Stimulated activated CD8-positive, alpha-beta memory T cell treated with anti-CD3 and anti-CD28 coated beads, Interleukin-15, amount 100 ng/mL, for 24 hours (primary cell): Measurements from ENCODE around the gene ZBTB48.
A peak's percentile ranks its signal among the peaks of the same experiment; 100 is the strongest.
"Not testable (repeated sequence)": the region's sequence is repeated elsewhere in the genome, so short reads cannot be mapped to it uniquely, and the experiment has no call there.

Experiments
- DNase-seq: peaks from one replicate; pipeline ENCODE4 v3.0.0-alpha.2; 2020; ENCODE audit warnings: low read depth

The ZBTB48 gene

DNA sequence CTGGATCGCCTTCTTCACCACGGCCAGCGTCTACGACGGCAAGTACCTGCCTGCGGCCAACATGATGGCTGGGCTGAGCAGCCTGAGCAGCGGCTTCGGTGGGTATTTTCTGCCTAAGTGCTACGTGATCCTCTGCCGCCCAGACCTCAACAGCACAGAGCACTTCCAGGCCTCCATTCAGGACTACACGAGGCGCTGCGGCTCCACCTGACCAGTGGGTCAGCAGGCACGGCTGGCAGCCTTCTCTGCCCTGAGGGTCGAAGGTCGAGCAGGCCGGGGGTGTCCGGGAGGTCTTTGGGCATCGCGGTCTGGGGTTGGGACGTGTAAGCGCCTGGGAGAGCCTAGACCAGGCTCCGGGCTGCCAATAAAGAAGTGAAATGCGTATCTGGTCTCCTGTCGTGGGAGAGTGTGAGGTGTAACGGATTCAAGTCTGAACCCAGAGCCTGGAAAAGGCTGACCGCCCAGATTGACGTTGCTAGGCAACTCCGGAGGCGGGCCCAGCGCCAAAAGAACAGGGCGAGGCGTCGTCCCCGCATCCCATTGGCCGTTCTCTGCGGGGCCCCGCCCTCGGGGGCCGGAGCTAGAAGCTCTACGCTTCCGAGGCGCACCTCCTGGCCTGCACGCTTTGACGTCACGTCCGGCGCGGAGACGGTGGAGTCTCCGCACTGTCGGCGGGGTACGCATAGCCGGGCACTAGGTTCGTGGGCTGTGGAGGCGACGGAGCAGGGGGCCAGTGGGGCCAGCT, at the start of gene ZBTB48:
Gene ZBTB48, plus strand, starts transcription at position 621 of the 745 bp plus-strand sequence. CDS start 616 bp downstream, outside the sequence.
- DNase-seq, result peak; percentile 92

DNA sequence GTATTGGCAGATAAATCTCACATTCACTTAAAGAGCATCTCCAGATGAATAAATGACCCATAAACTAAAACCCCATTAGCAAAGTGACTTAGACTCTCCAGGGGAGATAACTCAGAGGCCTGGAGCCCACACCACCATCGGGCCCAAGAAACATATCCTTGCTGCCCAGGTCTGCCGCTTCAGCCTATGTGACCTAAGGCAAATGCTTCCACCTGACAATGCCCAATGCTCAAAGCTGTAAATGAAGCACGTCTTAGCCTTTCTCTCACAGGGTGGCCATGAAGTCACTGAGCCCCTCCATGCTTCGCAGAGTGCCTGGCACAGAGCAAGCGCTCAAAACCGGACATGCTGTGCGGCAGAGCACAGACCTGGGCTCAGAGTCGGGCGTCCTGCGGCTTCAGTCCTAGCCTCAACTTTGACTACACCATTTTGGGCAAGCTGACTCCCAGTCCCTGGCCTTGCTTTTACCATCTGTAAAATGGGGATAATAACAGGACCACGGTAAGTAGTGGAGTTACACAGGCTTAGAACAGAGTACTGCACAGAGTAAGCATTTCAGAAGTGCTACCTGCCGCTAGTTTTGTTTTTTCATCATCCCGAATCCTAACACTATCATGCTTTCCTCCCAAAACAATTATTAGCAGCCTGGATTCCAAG, 49.2 kb upstream of the ZBTB48 start:
- DNase-seq, result no peak

DNA sequence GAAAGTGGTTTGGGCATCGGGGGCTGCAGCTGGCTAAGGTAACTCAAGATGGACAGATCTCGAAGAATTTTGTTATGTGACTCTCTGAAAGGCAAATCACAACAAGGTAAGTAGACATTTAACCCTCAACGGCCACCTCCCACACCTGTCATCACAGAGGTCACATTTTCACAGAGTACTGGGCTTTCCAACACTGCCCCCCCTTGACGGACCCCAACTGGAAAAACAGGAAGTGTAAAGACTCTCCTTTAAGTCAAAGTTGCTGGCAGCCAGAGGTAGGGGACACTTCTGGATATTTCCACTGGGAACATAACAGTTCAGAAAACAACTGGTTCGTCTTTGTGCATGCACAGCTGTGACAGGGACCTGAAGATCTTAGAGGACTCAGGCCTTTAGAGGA, 47.8 kb upstream of the ZBTB48 start:
- DNase-seq, result no peak

DNA sequence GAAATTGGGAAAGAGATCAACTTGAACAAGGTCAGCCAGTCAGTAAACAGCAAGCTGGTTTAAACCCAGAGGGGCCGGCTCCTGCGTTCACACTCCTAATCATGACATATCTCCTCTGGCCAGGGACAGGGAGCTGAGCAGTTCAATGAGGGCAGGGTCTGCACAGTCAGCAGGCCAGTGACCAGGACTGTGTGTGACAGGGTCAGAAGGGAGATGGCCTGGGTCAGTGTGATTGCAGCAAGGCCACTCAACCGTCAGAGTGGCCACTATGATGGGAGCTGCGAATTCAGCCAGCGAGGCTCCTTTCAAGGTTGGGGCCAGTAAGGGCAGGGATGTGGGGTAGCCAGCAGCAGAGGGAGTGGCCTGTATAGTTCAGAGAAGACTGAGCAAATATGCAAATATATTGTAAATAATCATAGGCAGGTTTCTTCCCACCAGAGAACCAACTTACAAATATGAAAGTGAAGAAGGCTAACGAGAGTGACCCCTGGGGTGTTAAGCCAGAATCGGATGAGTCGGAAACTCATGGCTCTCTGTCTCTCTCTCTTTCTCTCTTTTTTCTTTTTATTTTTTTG, 45.5 kb upstream of the ZBTB48 start:
- DNase-seq, result no peak

DNA sequence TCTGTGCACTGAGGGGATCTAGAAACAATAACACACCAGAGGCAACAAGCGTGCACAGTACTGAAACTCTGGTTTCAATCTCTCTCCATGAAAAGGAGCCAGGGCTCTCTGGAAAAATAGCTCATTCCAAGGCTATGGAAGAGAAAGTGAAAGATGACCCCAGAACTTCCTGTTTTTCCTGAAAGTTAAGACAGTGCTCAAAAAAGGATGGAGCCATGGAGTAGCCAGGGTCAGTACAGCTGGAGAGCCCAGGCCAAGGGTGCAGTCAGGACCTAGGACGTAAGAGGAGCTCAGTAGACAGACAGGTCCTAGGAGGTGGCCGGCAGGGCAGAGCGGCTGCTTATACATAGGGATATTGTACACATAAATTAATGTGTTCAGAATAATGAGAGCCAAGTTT, 44.6 kb upstream of the ZBTB48 start:
- no peak for DNase-seq

DNA sequence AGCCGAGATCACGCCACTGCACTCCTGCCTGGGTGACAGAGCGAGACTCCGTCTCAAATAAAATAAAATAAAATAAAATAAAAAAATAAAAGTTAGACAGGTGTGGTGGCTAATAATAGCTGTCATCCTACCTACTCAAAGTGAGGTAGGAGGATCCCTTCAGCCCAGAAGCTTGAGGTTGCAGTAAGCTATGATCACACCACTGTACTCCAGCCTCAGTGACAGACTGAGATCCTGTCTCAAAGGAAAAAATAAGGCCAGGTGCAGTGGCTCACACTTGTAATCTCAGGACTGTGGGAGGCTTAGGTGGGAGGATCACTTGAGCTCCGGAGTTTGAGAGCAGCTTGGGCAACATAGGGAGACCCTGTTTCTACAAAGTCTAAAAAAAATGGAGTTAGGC, 43.5 kb upstream of the ZBTB48 start:
- DNase-seq, result no peak

DNA sequence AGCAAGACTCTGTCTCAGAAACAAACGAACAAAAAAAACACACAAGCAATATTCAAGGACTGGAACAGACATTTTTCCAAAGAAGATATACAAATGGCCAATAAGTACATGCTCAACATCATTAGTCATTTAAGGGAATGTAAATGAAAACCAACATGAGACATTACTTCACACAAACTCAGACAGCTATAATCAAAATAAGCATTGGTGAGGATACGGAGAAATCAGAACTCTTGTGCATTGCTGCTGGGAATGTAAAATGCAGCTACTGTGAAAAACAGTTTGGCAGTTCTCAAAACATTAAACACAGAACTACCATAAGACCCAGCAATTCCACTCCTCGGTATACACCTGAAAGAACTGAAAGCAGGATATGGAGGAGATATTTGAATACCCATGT, 40.8 kb upstream of the ZBTB48 start:
- DNase-seq, result no peak

DNA sequence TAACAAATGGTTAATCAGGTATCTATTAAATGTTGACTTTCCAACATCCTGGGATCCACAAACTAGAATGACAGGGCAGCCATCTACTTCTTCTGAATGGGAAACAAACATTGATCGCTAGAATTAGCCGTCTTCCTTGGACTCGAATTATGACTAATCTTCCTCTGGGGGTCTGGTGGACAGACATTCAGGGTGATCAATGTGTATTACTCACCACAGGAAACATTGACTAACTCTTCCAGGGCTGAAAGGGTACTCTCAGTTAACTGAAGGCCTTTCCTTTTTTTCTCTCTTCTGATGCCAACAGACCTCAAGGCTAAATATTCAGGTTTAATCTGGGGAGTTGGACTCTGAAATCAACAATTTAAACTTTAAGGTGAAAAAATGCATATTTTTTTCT, 35.0 kb upstream of the ZBTB48 start:
- no peak for DNase-seq

DNA sequence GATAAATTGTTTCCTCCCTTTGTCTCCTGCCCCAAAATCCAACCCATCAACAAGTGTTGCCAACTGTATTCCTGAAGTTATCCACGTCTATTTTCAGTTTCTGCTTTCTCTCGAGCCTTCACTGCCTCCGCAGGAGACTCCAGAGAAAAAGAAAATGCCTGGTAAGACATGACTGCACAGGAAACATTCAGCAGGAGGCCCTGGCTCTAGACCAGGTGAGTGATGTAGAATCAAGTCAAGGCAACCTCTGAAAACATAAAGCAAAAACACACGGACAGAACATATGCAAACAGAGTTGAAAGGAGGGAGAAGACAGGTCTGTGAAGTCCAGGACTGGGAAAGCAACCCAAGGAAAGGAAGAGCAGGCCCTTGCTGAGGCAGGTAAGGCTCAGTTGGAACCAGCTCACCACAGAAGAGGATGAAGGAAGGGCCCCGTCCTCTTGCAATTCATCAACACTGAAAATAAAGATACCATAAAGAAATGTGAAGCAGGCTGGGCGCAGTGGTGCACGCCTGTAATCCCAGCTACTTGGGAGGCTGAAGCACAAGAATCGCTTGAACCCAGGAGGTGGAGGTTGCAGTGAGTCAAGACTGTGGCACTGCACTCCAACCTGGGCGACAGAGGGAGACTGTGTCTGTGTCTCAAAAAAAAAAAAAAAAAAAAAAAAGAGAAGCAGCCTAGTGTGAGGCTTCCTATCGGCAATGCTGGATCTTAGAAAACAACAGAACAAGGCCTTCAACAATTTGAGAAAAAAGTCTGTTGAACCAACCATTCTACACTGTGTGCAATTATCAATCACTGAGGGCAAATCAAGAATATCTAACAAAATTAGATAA, 34.3 kb upstream of the ZBTB48 start:
- no peak for DNase-seq

DNA sequence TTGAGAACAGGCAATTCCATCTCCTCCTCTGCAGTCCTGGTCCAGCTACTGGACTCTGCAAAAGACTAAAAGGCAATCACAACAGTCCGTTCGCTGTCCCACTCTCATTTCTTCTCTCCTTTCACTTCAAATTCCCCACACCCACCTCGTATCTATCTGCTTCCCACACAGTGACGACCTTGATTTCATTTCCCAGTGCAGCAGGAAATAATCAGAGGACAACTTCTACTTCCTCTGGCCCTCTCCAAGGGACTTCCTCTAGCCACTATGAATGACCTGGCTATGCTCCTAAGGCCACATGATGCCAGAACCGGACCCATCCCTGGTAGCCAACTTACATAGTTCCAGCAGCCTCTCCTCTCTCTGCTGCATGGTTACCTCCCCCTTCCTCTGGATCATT, 33.5 kb upstream of the ZBTB48 start:
- no peak for DNase-seq

DNA sequence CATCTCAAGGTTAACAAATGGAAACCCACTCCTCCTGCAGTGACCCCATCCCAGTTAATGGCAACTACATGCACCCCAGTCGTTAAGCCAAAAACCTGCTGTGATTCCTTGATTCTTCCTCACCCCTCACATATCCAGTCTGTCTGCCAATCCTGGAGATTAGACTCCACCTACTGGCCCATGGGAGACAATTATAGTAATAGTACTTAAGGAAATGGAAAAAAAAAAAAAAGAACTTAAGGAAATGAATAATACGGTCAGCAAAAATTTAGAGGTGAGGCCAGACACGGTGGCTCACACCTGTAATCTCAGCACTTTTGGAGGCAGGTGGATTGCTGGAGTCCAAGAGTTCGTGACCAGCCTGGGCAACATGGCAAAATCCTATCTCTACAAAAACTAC, 32.5 kb upstream of the ZBTB48 start:
- no peak for DNase-seq

DNA sequence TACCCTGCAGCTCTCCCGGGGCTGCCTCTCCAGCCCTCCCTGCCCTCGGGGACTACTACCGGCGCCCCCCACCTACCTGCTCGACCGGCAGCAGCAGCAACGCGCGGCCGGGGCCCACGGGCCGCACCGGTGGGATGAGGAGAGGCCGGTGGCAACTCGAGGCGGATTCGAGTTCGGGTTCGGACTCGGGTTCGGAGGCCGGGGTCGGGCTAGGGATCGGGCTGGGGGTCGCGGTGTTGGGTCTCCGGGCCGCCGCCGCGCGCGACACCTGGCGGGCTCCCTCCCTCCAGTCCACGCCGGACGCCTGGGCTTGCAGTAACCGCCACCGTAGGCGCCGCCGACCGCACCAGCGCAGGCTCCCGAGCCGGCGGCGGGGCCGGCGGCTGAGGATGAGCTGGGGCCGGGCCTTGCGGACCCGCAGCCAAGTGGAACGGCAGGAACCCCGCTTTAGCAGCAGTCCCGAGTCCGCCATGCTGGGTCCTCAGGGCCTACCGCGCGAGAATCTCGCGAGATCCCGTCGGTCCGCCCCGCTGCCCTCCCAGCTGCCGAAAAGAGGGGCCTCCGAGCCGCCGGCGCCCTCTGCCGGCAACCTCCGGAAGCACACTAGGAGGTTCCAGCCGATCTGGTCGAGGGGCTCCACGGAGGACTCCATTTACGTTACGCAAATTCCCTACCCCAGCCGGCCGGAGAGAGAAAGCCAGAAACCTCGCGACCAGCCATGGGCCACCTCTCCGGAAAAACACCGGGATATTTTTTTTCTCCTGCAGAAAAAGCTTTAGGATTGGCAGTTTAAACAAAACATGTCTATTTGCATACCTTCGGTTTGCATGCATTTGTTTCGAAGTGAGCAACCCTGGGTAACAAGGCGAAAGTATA, 25.5 kb upstream of the ZBTB48 start, which contains the start of gene NOL9:
Gene NOL9, minus strand, starts transcription at position 483 of the 876 bp plus-strand sequence. Its CDS starts 11 bp downstream, at position 472.
- DNase-seq, result peak; percentile 90

DNA sequence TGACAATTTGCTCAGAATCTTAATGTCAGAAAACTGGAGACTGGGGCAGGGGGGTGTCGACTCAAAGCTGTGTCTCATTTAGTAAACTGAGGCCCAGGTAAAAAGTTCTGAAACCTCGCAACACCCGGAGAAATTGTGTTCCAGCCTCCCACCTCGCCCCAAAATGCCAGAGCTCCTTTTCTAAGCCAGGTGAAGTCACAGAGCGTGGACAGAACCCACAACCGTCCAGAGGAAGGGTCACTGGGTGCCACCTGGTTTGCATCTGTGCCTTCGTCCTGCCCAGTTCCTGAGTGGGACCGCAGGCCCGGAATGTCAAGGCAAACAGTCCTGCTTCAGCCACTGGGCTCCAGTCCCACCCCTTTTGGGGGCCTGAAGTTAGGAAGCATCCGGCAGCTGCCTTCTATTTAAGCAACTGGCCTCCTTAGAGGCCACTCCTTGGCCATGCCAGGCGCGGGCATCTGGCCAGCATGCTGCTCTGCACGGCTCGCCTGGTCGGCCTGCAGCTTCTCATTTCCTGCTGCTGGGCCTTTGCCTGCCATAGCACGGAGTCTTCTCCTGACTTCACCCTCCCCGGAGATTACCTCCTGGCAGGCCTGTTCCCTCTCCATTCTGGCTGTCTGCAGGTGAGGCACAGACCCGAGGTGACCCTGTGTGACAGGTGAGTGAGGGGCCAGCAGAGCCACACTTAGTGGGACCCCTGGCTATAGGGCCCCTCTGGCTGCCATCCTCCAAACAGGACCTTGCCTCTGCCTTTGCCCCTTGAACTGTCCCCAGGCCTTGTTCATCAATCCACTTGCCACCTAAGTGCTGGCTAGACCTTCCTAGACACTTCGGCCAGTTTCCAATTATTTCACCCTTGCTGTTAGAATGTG, 24.7 kb upstream of the ZBTB48 start, which contains the start of gene TAS1R1:
Gene TAS1R1, plus strand, starts transcription at position 401 of the 872 bp plus-strand sequence. Its CDS starts 67 bp downstream, at position 468.
- no peak for DNase-seq

DNA sequence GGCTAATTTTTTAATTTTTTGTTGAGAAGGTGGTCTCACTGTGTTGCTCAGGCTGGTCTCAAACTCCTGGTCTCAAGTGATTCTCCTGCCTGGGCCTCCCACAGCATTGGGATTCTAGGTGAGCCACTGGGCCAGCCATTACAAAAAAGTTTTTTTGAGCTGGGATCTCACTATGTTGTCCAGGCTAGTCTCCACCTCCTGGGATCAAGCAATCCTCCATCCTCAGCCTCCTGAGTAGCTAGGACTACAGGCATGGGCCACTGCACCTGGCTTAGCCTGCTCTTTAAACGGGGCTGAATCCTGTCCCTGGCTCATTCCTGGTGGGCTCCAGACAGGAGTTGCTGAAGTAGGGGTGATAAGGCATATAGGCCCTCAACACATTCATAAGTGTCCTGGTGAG, 22.2 kb upstream of the ZBTB48 start:
- no peak for DNase-seq

DNA sequence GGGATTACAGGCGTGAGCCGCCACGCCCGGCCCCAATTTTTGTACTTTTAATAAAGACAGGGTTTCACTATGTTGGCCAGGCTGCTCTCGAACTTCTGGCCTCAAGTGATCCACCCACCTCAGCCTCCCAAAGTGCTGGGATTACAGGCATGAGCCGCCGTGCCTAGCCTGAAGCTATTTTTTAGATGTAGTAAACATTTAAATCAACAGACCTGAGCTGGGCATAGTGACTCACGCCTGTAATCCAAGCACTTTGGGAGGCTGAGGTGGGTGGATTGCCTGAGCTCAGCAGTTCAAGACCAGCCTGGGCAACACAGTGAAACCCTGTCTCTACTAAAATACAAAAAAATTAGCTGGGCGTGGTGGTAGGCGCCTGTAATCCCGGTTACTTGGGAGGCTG, 20.6 kb upstream of the ZBTB48 start:
- DNase-seq, result not testable (repeated sequence)

DNA sequence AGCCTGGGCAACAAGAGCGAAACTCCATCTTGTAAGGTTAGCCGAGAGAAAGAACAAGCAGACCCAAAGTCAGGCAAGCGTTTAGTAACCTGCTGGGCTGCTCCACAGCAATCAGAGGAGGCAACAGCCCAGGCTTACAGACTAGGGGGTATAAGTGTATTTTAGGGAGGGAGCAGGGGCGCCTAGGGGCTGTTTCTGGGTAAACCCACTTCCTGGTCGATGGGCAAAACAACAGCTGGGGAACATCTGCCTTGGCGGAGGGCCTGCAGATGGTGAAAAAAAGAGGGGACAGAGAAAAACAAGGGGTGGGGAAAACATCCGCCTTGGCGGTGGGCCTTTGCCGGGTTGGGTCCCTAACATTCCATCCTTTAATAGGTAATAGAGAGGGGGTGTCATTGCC, 19.5 kb upstream of the ZBTB48 start:
- DNase-seq, result no peak

DNA sequence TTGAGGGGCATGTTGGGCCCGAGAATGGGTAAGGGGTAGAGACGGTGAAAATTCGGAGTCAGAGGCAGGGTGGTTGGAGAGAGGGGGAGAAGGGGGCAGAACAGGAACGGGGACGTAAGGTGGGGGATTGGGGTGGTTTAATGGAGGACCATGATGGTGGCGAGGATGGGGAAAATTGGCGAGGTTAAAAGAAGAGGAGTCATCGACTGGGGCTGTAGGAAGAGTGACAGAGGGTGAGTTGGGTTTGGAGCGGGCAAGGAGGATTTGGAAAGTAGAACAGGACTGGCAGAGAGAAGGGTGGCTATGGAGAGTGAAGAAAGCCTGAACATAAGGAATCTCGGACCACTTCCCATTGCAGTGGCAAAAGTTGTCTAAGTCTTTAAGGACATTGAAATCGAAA, 10.8 kb upstream of the ZBTB48 start:
- DNase-seq, result no peak

DNA sequence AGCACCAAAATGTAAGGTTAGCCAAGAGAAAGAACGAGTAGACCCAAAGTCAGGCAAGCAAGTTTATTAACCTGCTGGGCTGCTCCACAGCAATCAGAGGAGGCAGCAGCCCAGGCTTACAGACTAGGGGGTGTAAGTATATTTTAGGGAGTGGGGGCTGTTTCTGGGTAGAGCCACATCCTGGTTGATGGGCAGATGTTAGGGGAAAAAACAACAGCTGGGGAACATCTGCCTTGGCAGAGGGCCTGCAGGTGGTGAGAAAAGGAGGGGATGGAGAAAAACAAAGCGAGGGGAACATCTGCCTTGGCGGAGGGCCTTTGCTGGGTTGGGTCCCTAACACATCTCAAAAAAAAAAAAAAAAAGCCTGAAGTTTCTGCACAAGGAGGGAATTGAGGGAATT, 9.7 kb upstream of the ZBTB48 start:
- no peak for DNase-seq

DNA sequence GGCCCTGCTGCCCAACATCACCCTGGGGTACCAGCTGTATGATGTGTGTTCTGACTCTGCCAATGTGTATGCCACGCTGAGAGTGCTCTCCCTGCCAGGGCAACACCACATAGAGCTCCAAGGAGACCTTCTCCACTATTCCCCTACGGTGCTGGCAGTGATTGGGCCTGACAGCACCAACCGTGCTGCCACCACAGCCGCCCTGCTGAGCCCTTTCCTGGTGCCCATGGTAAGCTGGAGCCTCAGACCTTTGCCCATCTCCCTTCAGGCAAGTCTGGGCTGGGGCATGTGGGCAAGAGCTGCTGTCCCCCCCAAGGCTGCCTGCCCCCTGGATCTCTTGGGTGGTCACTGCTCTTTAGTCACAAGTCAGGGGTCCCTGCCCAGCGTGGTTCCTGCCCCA, 8.8 kb upstream of the ZBTB48 start:
- DNase-seq, result no peak

DNA sequence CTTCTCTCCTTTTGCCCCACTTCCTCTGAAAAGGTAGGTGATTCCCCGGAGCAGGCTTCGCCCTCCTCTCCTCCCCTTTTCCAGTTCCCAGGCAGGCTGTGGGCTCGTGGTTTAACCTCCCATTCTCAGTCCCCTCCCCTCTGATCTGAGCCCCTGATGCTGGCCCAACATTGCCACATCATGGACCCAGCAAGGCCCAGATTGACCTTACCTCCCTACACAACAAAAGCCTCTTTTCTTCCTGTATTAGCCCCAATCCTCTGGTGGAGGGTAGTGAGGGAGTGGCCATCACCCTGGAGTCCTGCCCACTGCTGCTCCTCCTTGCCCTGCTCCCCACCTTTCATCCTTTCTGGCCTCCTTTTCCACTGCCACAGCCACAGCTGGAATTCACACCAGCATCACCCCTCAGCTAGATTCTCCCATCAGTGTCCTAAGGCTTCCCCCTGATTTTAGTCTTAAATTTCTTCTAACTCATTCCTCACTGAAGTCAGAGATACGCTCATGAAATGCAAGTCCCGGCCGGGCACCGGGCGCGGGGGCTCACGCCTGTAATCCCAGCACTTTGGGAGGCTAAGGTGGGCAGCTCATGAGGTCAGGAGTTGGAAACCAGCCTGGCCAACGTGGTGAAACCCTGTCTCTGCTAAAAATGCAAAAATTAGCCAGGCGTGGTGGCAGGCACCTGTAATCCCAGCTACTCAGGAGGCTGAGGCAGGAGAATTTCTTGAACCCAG, 7.0 kb upstream of the ZBTB48 start:
- no peak for DNase-seq
